ENCODE measurements around the gene ASL.

- TF ChIP-seq SIN3A (IDR thresholded peaks at IDR 0.05; ENCODE audit: borderline replicate concordance, insufficient read depth, low read length) (no peak), POLR2AphosphoS5 (IDR thresholded peaks at IDR 0.05; ENCODE audit: low read depth, low read length) (no peak), FOXP2 (optimal IDR thresholded peaks at IDR 0.05; ENCODE audit: borderline replicate concordance, extremely low read depth, extremely low read length, insufficient read depth) (no peak)
Observed at GRCh38 chr7:66082083-66082482, 6.5 kb downstream of the ASL start.
